Cerebellar cortex (tissue), 1 donor: ENCODE results near the gene PRDM15.

Source experiments
- DNase-seq: peaks from one replicate; pipeline ENCODE4 v3.0.0-alpha.2; 2015; ENCODE audit warnings: low spot score

Gene PRDM15, protein sequence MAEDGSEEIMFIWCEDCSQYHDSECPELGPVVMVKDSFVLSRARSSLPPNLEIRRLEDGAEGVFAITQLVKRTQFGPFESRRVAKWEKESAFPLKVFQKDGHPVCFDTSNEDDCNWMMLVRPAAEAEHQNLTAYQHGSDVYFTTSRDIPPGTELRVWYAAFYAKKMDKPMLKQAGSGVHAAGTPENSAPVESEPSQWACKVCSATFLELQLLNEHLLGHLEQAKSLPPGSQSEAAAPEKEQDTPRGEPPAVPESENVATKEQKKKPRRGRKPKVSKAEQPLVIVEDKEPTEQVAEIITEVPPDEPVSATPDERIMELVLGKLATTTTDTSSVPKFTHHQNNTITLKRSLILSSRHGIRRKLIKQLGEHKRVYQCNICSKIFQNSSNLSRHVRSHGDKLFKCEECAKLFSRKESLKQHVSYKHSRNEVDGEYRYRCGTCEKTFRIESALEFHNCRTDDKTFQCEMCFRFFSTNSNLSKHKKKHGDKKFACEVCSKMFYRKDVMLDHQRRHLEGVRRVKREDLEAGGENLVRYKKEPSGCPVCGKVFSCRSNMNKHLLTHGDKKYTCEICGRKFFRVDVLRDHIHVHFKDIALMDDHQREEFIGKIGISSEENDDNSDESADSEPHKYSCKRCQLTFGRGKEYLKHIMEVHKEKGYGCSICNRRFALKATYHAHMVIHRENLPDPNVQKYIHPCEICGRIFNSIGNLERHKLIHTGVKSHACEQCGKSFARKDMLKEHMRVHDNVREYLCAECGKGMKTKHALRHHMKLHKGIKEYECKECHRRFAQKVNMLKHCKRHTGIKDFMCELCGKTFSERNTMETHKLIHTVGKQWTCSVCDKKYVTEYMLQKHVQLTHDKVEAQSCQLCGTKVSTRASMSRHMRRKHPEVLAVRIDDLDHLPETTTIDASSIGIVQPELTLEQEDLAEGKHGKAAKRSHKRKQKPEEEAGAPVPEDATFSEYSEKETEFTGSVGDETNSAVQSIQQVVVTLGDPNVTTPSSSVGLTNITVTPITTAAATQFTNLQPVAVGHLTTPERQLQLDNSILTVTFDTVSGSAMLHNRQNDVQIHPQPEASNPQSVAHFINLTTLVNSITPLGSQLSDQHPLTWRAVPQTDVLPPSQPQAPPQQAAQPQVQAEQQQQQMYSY

DNA sequence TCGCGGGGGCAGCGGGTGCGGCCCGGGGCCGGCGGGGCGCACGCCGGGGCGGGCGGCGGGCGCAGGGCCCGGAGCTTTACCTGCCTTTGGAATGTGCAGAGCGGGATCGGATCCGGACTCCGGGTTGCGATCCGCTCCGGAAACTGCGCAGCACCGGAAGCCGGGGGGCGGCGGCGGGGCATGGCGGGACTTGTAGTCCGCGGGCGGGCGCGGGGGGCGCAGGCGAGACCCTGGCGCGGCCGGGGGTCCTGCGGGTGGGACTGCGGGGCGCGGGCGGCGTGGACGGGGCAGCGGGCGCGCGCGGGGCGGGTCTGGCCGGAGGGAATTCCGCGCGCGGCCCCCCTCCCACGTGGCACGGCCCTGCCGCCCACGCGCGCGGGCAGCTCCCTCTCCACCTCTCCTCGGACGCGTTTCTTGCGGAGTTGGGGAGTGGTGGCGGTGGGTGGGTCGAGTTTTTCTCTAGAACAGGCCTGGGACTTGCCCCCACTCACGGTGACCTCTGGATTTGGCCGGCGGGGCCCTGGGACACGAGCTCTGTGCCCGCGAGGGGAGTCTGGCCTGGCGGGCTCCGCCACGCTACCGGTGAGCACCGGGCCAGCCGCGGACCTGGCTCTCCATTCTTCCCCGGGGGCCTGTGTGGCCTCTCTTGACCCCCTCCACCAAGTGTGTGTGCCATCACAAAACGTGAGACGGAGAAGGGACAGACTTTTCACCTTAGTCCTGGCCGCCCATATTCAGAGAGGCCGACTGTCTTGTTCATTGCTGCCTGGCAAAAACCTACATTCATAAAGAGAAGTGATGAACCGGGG, at the start of gene PRDM15:
Gene PRDM15, minus strand, starts transcription at position 155 of the 809 bp plus-strand sequence. CDS start 18,981 bp downstream, outside the sequence.
- DNase-seq = peak; percentile 66

DNA sequence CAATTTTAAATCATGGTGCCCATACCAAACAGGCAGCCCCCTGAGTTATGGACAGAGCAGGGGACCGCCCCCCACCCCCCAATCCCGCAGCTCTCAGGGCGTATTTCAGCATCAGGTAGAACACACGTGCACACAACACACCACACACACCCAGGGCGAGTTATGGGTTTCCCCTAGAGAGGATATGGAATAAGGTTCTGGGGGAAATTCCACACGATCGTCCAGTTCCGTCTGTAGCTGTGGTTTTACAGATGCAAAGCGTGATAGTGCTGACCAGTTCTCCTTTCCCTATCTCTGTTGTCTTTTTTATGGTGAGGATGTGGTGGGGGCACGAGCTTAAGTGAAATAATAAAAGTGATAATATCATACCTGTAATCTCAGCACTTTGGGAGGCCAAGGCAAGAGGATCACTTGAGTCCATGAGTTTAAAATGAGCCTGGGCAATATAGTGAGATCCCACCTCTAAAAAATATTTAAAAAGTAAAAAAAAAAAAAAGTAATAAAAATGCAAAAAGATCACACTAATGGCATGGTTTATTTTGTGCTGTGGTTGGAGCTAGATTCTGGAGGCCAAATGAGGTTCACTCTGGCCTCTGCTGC, 49.6 kb upstream of the PRDM15 start:
- DNase-seq = no peak

DNA sequence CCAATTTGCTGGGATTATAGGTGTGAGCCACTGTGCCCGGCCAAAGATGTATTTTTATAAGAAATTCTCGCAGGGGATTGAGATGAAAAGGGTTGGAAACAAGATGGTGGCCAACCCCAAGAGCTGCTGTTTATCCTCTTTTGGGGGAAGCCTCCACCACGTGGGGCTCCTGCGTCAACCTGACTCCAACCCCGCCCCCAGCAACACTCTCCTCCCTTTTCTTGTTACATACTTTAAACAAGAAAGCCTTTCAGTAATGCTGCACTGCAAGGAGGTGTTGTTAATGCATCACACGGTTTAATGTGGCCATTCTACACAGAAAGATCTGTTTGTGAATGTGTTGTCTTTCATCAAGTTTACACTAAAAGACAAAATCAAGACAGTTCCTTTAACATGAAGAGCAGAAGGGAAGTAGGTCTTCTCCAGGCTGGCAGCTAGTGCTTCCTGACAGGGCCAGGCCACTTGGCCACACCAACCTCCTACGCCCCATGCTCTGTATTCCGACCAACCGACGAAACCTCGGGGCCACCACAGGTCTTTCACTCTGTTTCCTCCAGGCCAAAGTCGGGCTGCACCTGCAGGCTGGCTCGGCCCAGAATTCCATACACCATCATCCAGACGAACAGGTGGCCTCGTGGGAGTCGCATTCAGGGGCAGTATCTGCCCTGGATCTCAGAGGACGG, 48.7 kb upstream of the PRDM15 start:
- DNase-seq = no peak

DNA sequence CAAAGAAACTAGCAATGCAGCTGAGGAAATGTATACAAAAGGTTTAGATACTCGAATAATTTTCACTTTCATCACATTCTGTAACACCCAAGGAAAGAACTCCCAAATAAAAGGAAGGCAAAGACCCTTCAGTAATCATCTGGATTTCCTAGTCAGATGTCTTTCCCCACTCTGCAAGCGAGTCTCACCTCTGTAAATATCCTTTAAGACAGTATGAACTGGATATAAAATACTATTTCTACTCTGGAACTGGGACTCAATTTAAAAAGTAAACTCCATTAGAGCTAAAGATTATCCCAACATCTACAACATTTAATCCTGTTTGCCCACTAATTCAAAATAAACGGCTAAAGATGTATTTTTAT, 47.6 kb upstream of the PRDM15 start:
- no peak for DNase-seq

DNA sequence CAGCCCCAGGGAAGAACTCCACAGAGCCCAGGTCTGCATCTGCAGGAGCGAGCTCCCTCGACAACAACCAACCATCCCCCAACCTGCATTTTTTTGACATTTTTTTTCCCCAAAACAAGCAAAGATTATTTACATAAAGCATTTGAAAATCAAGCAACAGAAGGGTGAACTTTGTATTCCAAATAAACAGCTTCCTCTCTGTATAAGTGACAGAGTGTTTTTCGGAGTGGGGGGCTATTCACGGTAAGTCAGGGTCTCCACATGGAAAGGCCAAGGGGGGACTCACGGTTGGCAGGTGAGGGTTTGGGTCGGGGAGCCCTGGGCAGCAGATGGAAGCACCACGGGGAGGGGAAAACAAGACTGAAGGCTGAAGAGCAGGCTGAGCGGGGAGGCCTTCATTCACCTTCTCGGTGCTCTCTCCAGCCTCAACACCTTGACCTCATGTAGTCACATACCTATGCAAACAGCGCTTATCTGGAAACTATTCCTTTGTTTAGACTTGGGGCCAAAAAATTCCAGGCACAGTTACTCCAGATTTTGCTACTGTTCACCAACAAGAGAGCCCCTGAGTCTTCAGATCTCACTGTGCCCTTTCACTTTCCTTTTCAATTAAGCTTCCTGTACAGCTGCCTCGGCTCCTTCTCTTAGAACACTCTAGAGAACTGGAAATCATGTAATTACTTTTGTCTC, 47.1 kb upstream of the PRDM15 start:
- DNase-seq = no peak

DNA sequence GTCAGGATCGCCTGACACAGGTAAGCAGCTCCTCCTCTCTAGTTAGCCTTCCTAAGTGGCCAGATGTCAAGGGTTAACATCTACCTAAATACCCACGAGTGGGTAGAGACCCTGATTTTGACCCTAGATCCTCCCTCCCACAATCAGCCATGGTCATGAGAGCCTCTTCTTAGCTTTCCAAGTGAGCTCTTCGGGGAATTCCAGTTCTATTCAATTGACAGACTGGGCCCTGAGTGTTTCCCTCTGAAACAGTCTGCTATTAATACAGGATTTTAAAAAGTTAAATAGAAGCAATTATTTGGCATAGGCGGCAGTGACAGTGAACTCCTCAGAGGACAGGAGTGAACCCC, 46.6 kb upstream of the PRDM15 start:
- DNase-seq = no peak

DNA sequence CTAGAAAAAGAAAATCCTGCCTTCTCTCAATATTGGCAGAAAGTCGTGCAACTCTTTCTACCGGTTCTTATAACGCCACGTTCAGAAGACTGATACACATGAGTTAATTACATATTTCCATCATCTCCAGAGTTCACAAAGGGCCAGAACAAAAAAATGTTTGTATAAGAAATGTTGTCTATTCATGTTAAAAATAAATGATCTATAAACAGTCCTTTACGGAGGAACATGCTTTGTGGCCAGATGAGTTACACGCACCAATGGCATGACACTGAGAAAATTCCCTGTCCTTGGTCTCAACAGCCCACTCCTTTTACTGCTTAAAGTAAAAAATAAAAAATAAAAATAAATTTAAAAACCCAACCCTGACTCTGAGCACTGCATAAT, 45.2 kb upstream of the PRDM15 start:
- DNase-seq = no peak

DNA sequence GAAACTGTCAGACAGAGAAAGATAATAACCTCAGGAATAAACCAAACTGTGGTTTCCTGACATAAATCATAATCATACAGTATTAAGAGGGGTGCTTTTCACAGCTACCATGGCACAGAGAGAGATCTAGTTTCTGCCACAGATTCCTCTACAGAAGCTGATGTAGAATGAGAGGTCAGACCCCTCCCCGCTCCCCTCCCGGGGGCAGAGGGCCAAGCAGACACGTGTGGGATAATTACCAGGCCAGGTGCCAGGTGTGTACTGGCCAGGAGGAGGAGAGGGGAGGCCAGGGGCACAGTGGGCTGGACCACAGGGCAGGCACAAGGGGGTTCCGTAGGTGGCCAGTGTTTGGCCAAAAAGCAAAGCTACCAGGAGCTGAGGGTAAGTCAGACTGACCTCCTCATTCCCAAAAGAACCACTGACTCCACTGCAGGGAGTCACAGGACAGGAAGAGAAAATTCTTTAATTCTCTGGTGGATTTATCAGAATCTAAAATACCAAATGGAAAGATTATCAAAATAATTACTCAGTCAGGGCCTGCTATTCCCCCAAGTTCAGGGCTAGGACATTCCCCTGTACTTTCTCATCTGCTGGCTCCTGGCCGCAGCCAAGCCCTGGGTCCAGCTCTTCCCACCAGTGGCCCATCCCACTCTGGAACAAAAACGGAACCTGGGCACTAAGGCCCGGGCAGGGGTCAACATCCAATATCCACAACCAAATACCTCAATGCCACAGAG, 44.7 kb upstream of the PRDM15 start:
- DNase-seq = no peak

DNA sequence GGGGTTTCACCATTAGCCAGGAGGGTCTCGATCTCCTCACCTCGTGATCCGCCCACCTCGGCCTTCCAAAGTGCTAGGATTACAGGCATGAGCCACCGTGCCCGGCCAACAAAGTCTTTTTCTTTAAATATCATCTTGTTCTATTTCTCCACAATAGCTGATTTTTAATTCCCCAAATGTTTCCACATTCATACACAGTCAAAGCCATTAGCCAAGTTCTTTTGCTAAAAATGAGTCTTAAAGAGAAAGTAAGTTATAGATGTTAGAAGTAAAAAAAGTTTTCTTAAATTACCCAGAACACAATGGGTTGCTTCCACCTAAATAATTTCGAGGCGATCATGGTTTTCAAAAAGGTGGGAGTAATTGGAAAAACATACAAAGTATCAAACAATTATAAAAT, 44.0 kb upstream of the PRDM15 start:
- DNase-seq = no peak

DNA sequence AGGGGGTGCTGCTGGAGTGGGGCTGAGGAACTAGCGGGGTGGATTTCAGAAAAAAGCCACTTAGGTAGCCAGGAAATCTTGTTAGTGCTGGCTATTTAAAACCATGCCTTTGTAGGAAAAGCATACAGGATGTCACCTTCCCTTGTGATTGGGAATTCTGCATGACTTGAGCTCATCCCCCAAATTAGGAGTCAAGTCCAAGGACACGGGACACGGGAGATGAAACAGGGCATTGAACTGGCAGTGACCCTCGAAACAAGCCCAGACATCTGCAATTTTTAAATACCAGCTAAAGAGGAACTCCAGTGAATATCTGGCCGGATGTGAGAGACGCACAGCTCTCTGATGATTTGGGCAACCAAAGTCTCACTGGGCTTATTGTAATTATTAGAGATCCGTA, 41.9 kb upstream of the PRDM15 start:
- DNase-seq = no peak

DNA sequence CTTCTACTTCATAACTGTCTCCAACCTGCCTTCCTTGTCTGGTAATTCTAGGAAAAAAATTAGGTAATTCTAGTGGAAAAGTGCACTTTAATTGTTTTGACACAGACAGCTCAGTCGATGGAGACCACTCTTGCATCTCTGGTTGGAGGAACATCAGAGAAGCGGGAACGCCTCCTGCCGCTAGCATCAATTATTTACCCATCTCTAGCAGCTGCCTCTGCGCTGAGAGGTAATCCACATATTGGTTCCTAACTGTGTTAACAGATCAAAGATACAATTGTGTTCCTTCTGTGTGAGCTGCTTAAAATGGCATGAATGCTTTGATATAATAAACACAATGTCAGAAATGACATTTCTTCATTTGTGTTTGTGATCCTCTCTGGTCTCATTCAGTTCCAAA, 41.3 kb upstream of the PRDM15 start:
- no peak for DNase-seq

DNA sequence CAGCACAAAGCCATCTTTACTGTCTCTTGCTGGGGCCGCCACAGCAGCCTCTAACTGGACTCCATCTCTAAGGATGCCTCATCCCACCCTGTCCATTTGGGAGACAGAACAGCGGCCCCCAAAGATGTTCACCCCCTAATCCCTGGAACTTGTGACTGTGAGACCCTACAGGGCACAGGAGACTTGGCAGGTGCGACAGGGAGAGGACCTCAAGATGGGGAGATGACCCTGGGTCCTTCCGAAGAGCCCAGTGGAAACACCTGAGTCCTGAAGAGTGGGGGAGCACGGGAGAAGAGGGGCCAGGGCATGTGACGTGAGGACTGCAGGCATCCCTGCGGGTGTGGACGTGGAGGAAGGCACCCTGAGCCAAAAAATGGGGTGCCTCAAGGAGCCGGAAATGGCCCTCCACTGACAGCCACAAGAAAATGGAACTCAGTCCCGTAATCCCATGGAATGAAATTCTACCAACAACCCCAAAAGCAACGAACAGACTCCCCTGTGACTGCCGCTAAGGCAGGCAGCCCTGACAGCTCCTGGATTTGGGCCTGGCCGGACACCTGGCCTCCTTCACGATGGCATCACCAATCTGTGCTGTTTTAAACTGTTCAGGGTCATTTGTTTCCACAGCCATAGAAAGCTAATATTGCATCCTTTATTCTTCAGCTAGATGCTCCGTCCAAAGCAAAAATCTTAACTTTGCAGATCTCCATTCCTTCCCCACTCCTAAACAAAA, 40.7 kb upstream of the PRDM15 start:
- no peak for DNase-seq

DNA sequence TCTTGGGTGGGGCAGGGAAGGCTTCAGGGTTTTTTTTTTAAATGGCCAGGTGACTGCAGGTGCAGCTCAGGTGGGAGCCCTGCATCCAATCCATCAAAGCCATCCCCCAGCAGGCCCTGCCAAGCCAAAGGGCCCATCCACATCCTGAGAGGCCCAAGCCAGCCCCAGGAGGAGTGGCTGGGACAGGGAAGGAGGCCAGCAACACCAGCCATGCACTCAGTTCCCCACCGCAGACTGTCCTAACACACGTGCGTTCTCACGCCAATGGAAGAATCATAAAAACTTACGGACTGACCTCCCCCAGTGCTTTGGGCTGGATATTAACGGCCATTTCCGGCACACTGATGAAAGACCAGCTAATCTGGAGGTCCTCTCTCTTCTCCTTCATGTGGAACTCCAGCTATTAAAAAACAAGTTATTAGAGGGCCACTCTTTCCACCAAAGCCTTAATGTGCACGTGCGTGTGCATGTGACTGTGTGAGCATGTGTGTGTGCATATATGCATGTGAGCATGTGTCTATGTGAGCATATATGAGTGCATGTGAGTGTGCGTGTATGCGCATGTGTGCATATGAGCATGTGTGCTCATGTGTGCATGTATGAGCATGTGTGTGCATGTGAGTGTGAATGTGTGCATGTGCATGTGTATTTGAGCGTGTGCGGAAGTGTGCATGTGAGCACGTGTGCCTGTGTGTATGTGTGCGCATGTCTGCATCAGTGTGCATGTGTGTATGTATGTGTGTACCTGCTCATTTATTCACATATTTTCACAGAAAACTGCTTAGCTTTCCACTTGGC, 39.6 kb upstream of the PRDM15 start:
- no peak for DNase-seq

DNA sequence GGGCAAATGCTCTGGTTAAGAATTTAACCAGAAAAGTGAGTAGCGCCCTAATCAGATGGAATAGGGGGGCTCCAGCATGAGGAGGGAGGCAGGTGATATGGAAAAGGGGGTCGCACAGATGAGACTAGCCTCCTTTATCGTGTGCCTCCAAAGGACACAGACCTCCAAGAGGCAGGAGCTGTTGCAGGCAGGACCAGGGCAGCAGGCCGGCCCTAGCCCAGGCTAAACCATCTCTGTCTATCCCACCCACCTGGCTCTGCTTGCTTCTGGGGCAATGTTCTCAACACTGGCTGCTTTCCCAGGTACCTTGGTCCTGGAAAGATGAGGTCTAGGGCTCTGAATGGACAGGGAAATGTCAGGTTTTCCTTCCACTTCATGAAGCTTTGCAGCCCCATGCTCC, 38.4 kb upstream of the PRDM15 start:
- no peak for DNase-seq

DNA sequence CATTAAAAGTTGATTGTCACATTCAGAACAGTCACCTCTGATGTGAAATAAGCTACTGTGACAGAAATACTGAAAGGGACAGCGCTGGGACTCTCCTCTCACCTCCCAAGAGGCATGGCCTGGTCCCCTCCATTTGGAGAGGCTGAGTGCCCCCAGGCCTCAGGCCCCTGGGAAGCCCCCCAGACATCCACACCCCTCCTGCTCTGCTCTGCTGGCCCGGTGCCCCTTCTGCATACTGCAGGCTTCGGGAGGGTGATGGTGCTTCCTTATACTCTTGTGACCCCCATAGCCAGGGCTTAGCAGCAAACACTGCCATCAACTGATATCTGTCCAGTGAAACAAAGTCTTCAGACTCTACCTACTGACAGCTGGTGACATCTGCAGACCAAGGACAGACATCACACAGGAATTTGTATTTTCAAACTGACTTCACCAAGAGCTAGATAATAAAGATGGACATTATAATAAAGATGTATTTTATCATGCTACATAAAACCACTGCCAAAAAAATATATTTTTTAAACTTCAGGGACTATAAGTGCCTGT, 37.8 kb upstream of the PRDM15 start:
- no peak for DNase-seq

DNA sequence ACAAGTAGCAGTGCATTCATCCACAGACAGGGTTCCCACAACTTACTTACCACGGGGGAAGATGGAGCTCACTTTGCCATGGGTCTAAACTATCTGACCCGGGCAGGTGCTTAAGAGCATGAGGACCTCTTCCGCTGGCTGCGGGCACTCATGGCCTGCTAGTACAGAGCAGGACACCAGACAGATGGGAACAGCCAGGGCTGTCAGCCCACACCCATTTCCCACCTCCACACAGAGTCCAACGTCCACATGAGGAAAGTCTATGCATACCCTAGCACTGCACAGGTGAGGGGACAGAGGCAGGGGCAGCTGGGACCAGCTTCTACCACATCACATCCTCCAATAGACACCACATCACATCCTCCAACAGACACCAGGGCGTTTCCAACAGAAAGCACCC, 35.8 kb upstream of the PRDM15 start:
- DNase-seq = no peak

DNA sequence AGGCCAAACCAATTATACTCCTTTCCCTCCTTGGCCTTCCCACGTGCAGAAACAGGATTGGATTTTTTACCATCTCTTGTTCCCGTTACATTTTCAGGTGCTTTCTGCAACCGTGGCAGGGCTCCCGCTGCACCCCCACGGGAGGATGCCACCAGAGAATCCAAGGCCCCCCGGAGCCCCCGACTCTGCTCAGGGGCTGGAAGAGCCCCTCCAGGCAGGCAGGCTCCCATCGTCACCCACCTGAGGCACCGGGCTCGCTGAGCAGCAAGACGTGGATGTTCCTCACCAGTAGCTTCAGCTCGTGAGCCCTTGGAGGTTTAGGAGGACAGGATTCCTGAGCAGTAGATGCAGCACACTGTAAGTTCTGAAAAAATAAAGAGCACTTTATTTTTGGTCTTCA, 35.2 kb upstream of the PRDM15 start:
- DNase-seq = no peak

DNA sequence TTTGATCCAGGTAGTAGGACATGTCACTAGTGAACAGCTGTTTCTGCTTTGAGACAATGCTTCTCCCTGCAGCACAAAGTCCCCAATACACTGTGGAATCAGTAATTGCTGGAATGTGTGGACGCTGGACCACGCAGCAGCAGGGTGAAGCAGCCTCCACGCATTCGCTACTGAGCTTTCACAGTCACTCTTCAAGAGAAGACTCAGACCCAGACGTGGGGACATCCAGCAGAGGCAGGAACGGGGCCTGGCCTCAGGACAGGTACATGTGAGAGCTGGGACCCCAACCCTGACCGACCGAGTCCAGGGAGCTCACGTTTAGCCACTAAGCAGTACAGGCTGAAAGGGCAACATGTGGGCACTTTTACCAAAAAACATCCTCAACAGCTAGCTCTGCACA, 34.1 kb upstream of the PRDM15 start:
- DNase-seq = no peak
